ENCODE measurements around the gene RANBP3.
A peak's percentile ranks its signal among the peaks of the same experiment; 100 is the strongest.

RANBP3 gene

DNA sequence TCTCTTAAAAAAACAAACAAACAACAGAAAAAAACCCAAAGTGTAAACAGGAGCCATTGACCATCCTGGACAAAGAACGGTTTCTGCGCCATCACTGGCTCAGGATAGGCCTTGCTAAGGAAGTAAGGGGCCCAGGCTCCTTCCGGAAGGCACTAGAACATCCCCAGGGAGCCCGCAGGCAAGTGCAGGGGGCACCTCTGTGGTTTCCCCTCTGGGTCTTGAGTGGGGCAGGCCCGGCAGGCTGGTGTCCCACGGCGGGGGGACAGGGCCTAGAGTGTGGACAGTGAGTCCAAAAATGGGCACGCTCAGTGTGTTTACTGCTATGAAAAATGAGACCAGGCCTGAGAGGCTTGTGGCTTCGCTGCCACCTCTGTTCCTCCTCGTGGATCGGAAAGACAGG is 14.8 kb upstream of the RANBP3 start:
- Histone ChIP-seq H2AK5ac (ENCODE audit: low read length) (no peak overlapping the region), H2BK12ac (ENCODE audit: low read length) (no peak overlapping the region), H3K4ac (ENCODE audit: low read depth, low read length) (no peak overlapping the region), H3K9me3 (ENCODE audit: insufficient read depth, low read depth, low read length) (no peaks in the 10 kb centered on the region), H3K4me1 (ENCODE audit: control insufficient read depth in 1 of 2, insufficient read depth in 2 of 2, low read length in 2 of 2) (peaks cover 0 to 3% of the 10 kb centered on the region in 2 experiments), H3K4me3 (ENCODE audit: low read depth, low read length) (no peak overlapping the region), H3K4me2 (ENCODE audit: low read length) (no peak overlapping the region), H3K14ac (ENCODE audit: low read length) (no peak overlapping the region), H3K23ac (ENCODE audit: low read length) (no peak overlapping the region), H3K79me1 (ENCODE audit: low read length) (no peaks in the 10 kb centered on the region), H3K79me2 (ENCODE audit: control insufficient read depth, insufficient read depth, low read length, poor library complexity) (no peaks in the 10 kb centered on the region), H2BK120ac (ENCODE audit: insufficient read depth, low read length, poor library complexity) (no peak overlapping the region), H3K27ac (ENCODE audit: low read depth, low read length) (no peak overlapping the region), H4K91ac (ENCODE audit: low read depth, low read length) (no peak overlapping the region), H4K8ac (ENCODE audit: low read depth, low read length) (no peak overlapping the region), H3K18ac (ENCODE audit: low read length) (no peak overlapping the region), H3K27me3 (ENCODE audit: insufficient read depth, low read length) (no peaks in the 10 kb centered on the region), H3K36me3 (ENCODE audit: control insufficient read depth in 1 of 2, insufficient read depth in 2 of 2, low read length in 2 of 2) (no peaks in the 10 kb centered on the region), H4K12ac (ENCODE audit: low read depth, low read length) (no peak overlapping the region), H2BK5ac (ENCODE audit: low read depth, low read length, poor library complexity) (no peak overlapping the region), H3K9ac (ENCODE audit: low read length) (no peak overlapping the region), H2AFZ (ENCODE audit: insufficient read depth, low read length, poor library complexity) (no peak overlapping the region)
- no CpG with 5 or more reads among the region's 11 CpGs for WGBS (ENCODE audit: extremely low coverage, insufficient coverage, insufficient read length)
- DNase-seq: no peak

DNA sequence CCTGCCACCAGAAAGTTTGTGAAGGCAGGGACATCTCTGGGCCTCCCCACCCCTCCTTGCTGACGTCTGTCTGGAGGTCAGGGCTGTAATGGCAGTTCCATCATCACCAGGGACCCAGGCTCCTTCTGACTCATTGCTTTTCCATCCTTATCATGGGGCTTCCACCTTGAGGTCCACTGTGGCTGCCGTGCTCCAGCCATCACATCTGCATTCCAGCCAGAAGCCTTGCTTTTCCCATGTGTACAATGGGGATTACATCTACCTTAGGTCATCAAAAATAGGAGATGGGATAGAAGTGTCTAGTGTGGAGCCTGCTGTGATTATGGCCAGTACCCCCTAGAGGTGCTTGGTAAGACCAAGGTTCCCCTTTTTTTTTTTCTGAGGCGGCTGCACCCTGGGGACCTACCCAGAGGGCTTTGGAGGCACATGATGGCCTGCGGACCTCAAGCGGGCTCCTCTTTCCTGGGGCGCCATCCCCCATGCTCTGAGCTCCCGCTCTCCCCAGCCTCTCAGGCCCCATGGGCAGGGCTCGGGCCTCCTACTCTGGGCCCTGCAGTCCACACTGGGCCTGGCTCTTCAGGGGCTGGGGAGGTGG is 13.4 kb upstream of the RANBP3 start:
- Histone ChIP-seq H2BK120ac (ENCODE audit: insufficient read depth, low read length, poor library complexity) (no peak overlapping the region), H4K12ac (ENCODE audit: low read depth, low read length) (no peak overlapping the region), H3K27me3 (ENCODE audit: insufficient read depth, low read length) (no peaks in the 10 kb centered on the region), H3K23ac (ENCODE audit: low read length) (no peak overlapping the region), H2AK5ac (ENCODE audit: low read length) (no peak overlapping the region), H3K4ac (ENCODE audit: low read depth, low read length) (no peak overlapping the region), H4K91ac (ENCODE audit: low read depth, low read length) (no peak overlapping the region), H2BK12ac (ENCODE audit: low read length) (no peak overlapping the region), H3K9me3 (ENCODE audit: insufficient read depth, low read depth, low read length) (no peaks in the 10 kb centered on the region), H3K4me3 (ENCODE audit: low read depth, low read length) (no peak overlapping the region), H3K9ac (ENCODE audit: low read length) (no peak overlapping the region), H3K18ac (ENCODE audit: low read length) (no peak overlapping the region), H3K79me1 (ENCODE audit: low read length) (no peaks in the 10 kb centered on the region), H3K27ac (ENCODE audit: low read depth, low read length) (no peak overlapping the region), H2AFZ (ENCODE audit: insufficient read depth, low read length, poor library complexity) (no peak overlapping the region), H2BK5ac (ENCODE audit: low read depth, low read length, poor library complexity) (no peak overlapping the region), H3K79me2 (ENCODE audit: control insufficient read depth, insufficient read depth, low read length, poor library complexity) (no peaks in the 10 kb centered on the region), H4K8ac (ENCODE audit: low read depth, low read length) (no peak overlapping the region), H3K36me3 (ENCODE audit: control insufficient read depth in 1 of 2, insufficient read depth in 2 of 2, low read length in 2 of 2) (no peaks in the 10 kb centered on the region), H3K4me2 (ENCODE audit: low read length) (no peak overlapping the region), H3K14ac (ENCODE audit: low read length) (no peak overlapping the region), H3K4me1 (ENCODE audit: control insufficient read depth in 1 of 2, insufficient read depth in 2 of 2, low read length in 2 of 2) (peaks cover 1 to 3% of the 10 kb centered on the region in 2 experiments)
- no CpG with 5 or more reads among the region's 8 CpGs for WGBS (ENCODE audit: extremely low coverage, insufficient coverage, insufficient read length)
- peak in 1 of 2 donors; percentile 20 for DNase-seq

DNA sequence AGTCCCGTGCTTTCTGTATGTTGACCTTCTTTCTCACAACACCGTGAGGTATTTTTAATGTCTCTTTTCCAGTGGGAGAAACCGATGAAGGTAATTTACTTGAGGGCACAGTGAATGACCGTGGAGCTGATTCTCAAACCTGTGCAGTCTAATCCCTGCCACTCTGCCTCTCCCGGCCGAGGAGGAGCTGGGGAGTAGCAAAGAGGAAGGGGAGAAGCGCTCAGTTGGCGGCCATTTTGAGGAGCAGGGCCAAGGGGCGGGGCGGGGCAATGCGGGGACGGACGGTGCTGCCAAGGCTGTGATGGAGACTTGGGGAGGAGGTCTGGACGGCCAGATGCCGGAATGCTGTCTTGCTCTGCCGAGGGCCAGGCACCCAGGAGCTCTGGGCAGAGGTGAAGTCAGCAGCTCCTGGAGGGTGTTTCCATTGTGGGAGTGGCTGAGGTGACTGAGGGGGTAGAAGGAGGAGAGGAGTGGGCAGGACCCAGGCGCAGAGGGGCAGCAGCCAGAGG is 12.4 kb upstream of the RANBP3 start:
- Histone ChIP-seq H3K4me3 (ENCODE audit: low read depth, low read length) (no peak overlapping the region), H2BK5ac (ENCODE audit: low read depth, low read length, poor library complexity) (no peak overlapping the region), H3K4me1 (ENCODE audit: control insufficient read depth in 1 of 2, insufficient read depth in 2 of 2, low read length in 2 of 2) (peaks cover 3 to 4% of the 10 kb centered on the region in 2 experiments), H3K9me3 (ENCODE audit: insufficient read depth, low read depth, low read length) (no peaks in the 10 kb centered on the region), H3K23ac (ENCODE audit: low read length) (no peak overlapping the region), H3K36me3 (ENCODE audit: control insufficient read depth in 1 of 2, insufficient read depth in 2 of 2, low read length in 2 of 2) (no peaks in the 10 kb centered on the region), H3K27ac (ENCODE audit: low read depth, low read length) (no peak overlapping the region), H3K14ac (ENCODE audit: low read length) (no peak overlapping the region), H3K4ac (ENCODE audit: low read depth, low read length) (no peak overlapping the region), H2AK5ac (ENCODE audit: low read length) (no peak overlapping the region), H2AFZ (ENCODE audit: insufficient read depth, low read length, poor library complexity) (no peak overlapping the region), H3K79me1 (ENCODE audit: low read length) (no peaks in the 10 kb centered on the region), H4K12ac (ENCODE audit: low read depth, low read length) (no peak overlapping the region), H2BK12ac (ENCODE audit: low read length) (no peak overlapping the region), H2BK120ac (ENCODE audit: insufficient read depth, low read length, poor library complexity) (no peak overlapping the region), H3K79me2 (ENCODE audit: control insufficient read depth, insufficient read depth, low read length, poor library complexity) (no peaks in the 10 kb centered on the region), H3K9ac (ENCODE audit: low read length) (no peak overlapping the region), H3K27me3 (ENCODE audit: insufficient read depth, low read length) (no peaks in the 10 kb centered on the region), H3K4me2 (ENCODE audit: low read length) (no peak overlapping the region), H4K8ac (ENCODE audit: low read depth, low read length) (no peak overlapping the region), H3K18ac (ENCODE audit: low read length) (no peak overlapping the region), H4K91ac (ENCODE audit: low read depth, low read length) (no peak overlapping the region)
- WGBS (ENCODE audit: extremely low coverage, insufficient coverage, insufficient read length): no CpG with 5 or more reads among the region's 17 CpGs
- peak; percentile 26 to 53 for DNase-seq

DNA sequence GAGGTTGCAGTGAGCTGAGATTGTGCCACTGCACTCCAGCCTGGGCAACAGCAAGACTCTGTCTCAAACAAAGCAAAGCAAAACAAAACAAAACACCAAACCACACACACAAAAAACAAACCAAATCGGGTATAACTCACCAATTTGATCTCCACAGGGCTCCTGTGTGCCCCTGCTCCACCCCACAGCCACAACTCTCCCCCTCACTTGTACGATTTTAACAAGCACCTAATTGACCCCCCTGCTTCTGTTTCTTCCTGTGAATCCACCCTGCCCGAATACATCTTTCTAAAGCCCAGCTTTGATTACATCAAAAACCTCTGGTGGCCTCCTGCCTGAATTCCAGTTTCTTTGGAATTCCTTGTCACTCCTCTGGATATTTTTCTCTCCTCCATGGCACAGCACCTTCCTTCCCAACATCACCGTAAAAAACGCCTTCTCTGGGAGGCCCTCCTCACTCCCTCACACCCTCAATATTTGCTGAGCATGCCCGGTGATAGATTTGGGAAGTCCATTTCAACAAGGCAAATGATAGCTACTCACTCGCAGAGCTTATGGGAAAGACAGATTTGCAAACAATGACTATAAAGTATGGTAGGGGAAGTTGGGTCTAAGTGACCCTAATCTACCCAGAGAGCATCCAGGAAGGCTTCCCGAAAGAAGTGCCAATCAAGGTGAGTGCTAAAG is 11.6 kb upstream of the RANBP3 start:
- H3K4me2 ChIP-seq (ENCODE audit: low read length): no peak overlapping the region
- no peaks in the 10 kb centered on the region for H3K79me2 ChIP-seq (ENCODE audit: control insufficient read depth, insufficient read depth, low read length, poor library complexity)
- no peaks in the 10 kb centered on the region for H3K9me3 ChIP-seq (ENCODE audit: insufficient read depth, low read depth, low read length)
- no peak for DNase-seq
- no peak overlapping the region for H3K18ac ChIP-seq (ENCODE audit: low read length)
- H3K4me3 ChIP-seq (ENCODE audit: low read depth, low read length): no peak overlapping the region
- H2AK5ac ChIP-seq (ENCODE audit: low read length): no peak overlapping the region
- H3K79me1 ChIP-seq (ENCODE audit: low read length): no peaks in the 10 kb centered on the region
- no peak overlapping the region for H2BK120ac ChIP-seq (ENCODE audit: insufficient read depth, low read length, poor library complexity)
- H3K23ac ChIP-seq (ENCODE audit: low read length): no peak overlapping the region
- H4K91ac ChIP-seq (ENCODE audit: low read depth, low read length): no peak overlapping the region
- no peak overlapping the region for H2BK12ac ChIP-seq (ENCODE audit: low read length)
- H3K36me3 ChIP-seq (ENCODE audit: control insufficient read depth in 1 of 2, insufficient read depth in 2 of 2, low read length in 2 of 2): no peaks in the 10 kb centered on the region
- no peak overlapping the region for H3K14ac ChIP-seq (ENCODE audit: low read length)
- no peaks in the 10 kb centered on the region for H3K27me3 ChIP-seq (ENCODE audit: insufficient read depth, low read length)
- WGBS (ENCODE audit: extremely low coverage, insufficient coverage, insufficient read length): no CpG with 5 or more reads among the region's 8 CpGs
- H3K4me1 ChIP-seq (ENCODE audit: control insufficient read depth in 1 of 2, insufficient read depth in 2 of 2, low read length in 2 of 2): peaks cover 7% of the 10 kb centered on the region in 2 experiments
- H4K12ac ChIP-seq (ENCODE audit: low read depth, low read length): no peak overlapping the region
- no peak overlapping the region for H3K4ac ChIP-seq (ENCODE audit: low read depth, low read length)
- no peak overlapping the region for H2AFZ ChIP-seq (ENCODE audit: insufficient read depth, low read length, poor library complexity)
- H2BK5ac ChIP-seq (ENCODE audit: low read depth, low read length, poor library complexity): no peak overlapping the region
- no peak overlapping the region for H3K9ac ChIP-seq (ENCODE audit: low read length)
- H3K27ac ChIP-seq (ENCODE audit: low read depth, low read length): no peak overlapping the region
- H4K8ac ChIP-seq (ENCODE audit: low read depth, low read length): no peak overlapping the region

Data from trophoblast cell (in vitro differentiated cells and primary cell).